ENCODE measurements around the gene VPS16.
"Not testable (repeated sequence)": the region's sequence is repeated elsewhere in the genome, so short reads cannot be mapped to it uniquely, and the experiment has no call there.

VPS16 gene

GRCh38 chr20:2873010-2873746 is 32.6 kb downstream of the VPS16 start, which contains the start of gene PTPRA:
Gene PTPRA, plus strand, starts transcription at chr20:2873481. Its CDS starts 90,797 bp downstream, at chr20:2964278.
- peak; percentile 97 for DNase-seq

- peak; percentile 68 for DNase-seq
Observed at GRCh38 chr20:2873747-2874041, 33.1 kb downstream of the VPS16 start.

GRCh38 chr20:2874456-2874855 is 33.9 kb downstream of the VPS16 start:
- DNase-seq = no peak

- DNase-seq = no peak
Observed at GRCh38 chr20:2875690-2876203, 35.2 kb downstream of the VPS16 start.

GRCh38 chr20:2878515-2878914 is 38.0 kb downstream of the VPS16 start:
- no peak for DNase-seq

GRCh38 chr20:2879146-2879545 is 38.6 kb downstream of the VPS16 start:
- DNase-seq = no peak

- no peak for DNase-seq
Observed at GRCh38 chr20:2880650-2881049, 40.1 kb downstream of the VPS16 start.

- DNase-seq = no peak
Observed at GRCh38 chr20:2883726-2884637, 43.4 kb downstream of the VPS16 start.

- no peak for DNase-seq
Observed at GRCh38 chr20:2887715-2888114, 47.2 kb downstream of the VPS16 start.

- no peak for DNase-seq
Observed at GRCh38 chr20:2888224-2888955, 47.8 kb downstream of the VPS16 start.

- DNase-seq = no peak
Observed at GRCh38 chr20:2889209-2889608, 48.7 kb downstream of the VPS16 start.

GRCh38 chr20:2889797-2890196 is 49.3 kb downstream of the VPS16 start:
- no peak for DNase-seq

GRCh38 chr20:2890742-2891141 is 50.2 kb downstream of the VPS16 start:
- DNase-seq = no peak

- no peak for DNase-seq
Observed at GRCh38 chr20:2891343-2891742, 50.8 kb downstream of the VPS16 start.

GRCh38 chr20:2892376-2892775 is 51.8 kb downstream of the VPS16 start:
- DNase-seq = no peak

GRCh38 chr20:2894221-2894620 is 53.7 kb downstream of the VPS16 start:
- DNase-seq = no peak

GRCh38 chr20:2895154-2895553 is 54.6 kb downstream of the VPS16 start:
- not testable (repeated sequence) for DNase-seq

GRCh38 chr20:2899243-2899642 is 58.7 kb downstream of the VPS16 start:
- DNase-seq = no peak

- no peak for DNase-seq
Observed at GRCh38 chr20:2900845-2901592, 60.5 kb downstream of the VPS16 start.

GRCh38 chr20:2902291-2902690 is 61.7 kb downstream of the VPS16 start:
- no peak for DNase-seq

- no peak for DNase-seq
Observed at GRCh38 chr20:2902818-2903217, 62.3 kb downstream of the VPS16 start.

GRCh38 chr20:2903686-2904085 is 63.1 kb downstream of the VPS16 start:
- no peak for DNase-seq

- DNase-seq = no peak
Observed at GRCh38 chr20:2907519-2907918, 67.0 kb downstream of the VPS16 start.
